GM12892 (cell line): ENCODE results near the gene CCDC116.

Experiments used
- DNase-seq: peaks from one replicate; pipeline ENCODE4 v3.0.0; 2011; ENCODE audit not compliant: insufficient read length
- FAIRE-seq: peaks from 2 replicates; lab custom pipeline; 2011; peaks lifted over from hg19 to GRCh38; lab: Jason Lieb, UNC
- POLR2A ChIP-seq: IDR thresholded peaks from 2 replicates; pipeline ENCODE4 v1.6.1; 2011; ENCODE audit warnings: low read depth, low read length, control low read depth
- POLR2AphosphoS5 ChIP-seq: IDR thresholded peaks from 2 replicates; pipeline ENCODE4 v1.6.1; 2011; ENCODE audit warnings: low read depth, low read length, control low read depth
- TAF1 ChIP-seq: IDR thresholded peaks from 2 replicates; pipeline ENCODE4 v1.6.1; 2011; ENCODE audit warnings: low read depth, mild to moderate bottlenecking, control low read depth, low read length, borderline replicate concordance

Gene CCDC116

GRCh38 chr22:21650823-21651520 is 18.4 kb downstream of the CCDC116 start:
- DNase-seq (no peak), FAIRE-seq (no peak)
- TF ChIP-seq POLR2A (no peak), TAF1 (no peak), POLR2AphosphoS5 (no peak)

- no peak; the same call in 1 of the 2 replicates for TF ChIP-seq POLR2AphosphoS5
- 0 out of 2 replicates have a peak, but pooled peaks have one; percentile 44 for TF ChIP-seq TAF1
- DNase-seq = no peak
- no peak for FAIRE-seq
These were observed 19.0 kb downstream of the CCDC116 start for GRCh38 chr22:21651521-21652009.

DNA sequence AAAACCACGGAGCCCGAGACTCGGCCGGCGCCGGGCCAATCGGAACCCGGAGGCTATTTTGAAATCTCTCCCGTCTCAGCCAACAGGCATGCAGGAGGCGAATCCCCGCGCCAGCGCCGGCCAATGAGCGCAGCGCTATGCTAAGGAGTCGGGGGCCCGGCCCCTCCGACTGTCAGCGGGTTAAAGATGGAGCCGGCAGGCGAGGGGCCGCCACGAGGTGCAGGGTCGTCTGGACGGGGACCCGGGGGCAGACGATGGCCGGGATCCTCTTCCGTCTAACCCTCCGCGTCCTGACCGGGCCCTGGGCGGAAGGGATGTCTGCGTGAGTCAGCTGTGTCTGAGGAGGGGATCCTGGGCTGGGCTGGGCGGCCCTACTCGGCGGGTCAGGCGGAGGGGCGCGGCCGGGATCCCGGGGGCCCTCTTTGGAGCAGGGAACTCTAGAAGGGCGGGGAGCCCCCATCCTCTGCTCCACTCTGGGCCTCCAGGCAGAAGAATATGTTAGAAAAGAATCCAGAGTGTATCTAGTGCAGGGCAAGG is 19.5 kb downstream of the CCDC116 start:
- peak; percentile 74 for FAIRE-seq
- TF ChIP-seq TAF1 (no peak), POLR2A (peak; percentile 84), POLR2AphosphoS5 (peak; percentile 63)
- peak; percentile 97 for DNase-seq

- TF ChIP-seq POLR2AphosphoS5 = no peak; the same call in 1 of the 2 replicates
- TF ChIP-seq TAF1 = no peak
- TF ChIP-seq POLR2A = no peak; the same call in 1 of the 2 replicates
- FAIRE-seq (peak; percentile 9), DNase-seq (peak; percentile 41)
These were observed 20.3 kb downstream of the CCDC116 start for GRCh38 chr22:21652547-21653545.

DNA sequence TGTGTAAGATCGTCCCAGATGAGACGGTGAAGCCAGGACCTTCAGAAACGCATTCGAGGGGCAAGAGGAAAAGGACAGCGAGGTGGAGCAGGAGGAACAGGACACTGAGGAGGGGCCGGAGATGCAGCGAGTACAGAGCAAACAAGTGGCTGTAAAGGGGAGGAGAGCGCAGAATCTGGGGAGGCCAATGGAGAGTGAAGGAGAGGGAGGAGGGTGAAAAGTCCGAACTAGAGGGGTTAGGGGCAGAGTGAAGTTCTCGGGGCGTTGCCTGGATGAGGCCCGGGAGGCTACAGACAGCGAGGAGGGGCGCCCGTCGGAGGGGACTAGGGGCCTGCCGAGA is 24.4 kb downstream of the CCDC116 start:
- TF ChIP-seq POLR2A = no peak
- TF ChIP-seq POLR2AphosphoS5 = no peak
- TF ChIP-seq TAF1 = no peak
- FAIRE-seq = no peak
- DNase-seq = no peak

GRCh38 chr22:21657360-21658032 is 24.9 kb downstream of the CCDC116 start:
- DNase-seq = peak; percentile 99
- TF ChIP-seq TAF1 = no peak
- TF ChIP-seq POLR2AphosphoS5 = peak; percentile 71; the same call in 1 of the 2 replicates
- TF ChIP-seq POLR2A = peak; percentile 62; the same call in 1 of the 2 replicates
- peak; percentile 69 for FAIRE-seq

- FAIRE-seq (no peak), DNase-seq (no peak)
- TF ChIP-seq POLR2AphosphoS5 (no peak), TAF1 (no peak), POLR2A (no peak)
These were observed 27.4 kb downstream of the CCDC116 start for GRCh38 chr22:21659864-21660525.

DNA sequence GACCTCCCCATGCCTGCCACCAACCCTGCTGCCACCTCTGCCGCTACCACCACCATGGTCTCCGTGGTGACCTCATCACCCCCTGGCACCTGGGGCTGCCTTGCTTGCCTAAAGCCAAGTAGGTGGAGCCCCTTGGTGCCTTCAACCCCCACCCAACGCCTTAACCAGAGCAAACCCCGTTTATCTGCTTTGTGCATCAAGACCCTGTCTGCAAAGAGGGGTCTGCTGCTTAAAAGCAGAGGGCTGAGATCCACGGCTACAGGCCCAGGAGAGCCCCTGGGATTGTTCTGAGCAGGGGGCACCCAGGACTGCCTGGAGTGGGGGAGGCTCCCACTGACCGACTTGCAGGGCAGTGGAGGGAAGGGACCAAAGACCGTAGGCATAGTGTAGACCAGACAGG is 28.3 kb downstream of the CCDC116 start:
- TF ChIP-seq POLR2A (no peak), POLR2AphosphoS5 (no peak), TAF1 (no peak)
- DNase-seq (no peak), FAIRE-seq (no peak)

DNA sequence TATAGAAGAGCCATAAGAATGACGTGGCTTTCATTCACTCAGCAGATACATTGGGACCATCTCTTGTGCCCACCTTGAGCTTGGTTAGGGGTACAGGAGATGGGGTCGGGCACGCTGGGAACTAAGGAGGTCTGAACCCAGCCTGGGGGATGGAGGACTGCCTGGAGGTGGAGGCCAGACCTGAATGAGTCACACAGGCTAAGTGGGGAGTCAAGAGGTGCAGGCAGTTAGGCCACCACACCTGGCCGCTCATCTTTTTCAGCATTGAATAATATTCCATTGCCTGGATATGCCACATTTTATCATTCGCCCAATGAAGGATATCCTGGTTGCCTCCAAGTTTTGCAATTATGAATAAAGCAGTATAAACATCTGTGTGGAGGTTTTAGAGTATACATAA is 29.4 kb downstream of the CCDC116 start:
- TF ChIP-seq POLR2AphosphoS5 (no peak), TAF1 (no peak), POLR2A (no peak)
- FAIRE-seq = no peak

DNA sequence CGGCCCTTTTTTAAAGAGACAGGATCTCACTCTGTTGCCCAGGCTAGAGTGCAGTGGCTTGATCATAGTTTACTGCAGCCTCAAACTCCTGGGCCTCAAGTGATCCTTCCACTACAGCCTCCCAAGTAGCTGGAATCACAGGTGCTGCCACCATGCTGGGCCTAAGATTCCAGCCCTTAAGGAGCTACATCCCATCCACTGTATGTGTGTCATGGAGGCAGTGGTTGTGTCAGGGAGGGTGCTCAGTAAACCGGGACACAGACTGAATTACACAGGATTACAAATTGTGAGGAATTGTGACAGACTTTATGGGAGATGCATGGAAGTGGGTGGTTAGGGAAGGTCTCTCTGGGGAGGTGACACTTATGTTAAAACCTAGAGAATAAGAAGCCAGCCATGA is 31.2 kb downstream of the CCDC116 start:
- DNase-seq (no peak), FAIRE-seq (no peak)
- TF ChIP-seq POLR2A (no peak), POLR2AphosphoS5 (no peak), TAF1 (no peak)

More for the DNA sequence above, 29.4 kb downstream of the CCDC116 start:
- no peak for DNase-seq

- TF ChIP-seq POLR2AphosphoS5 = no peak
- no peak for TF ChIP-seq POLR2A
- no peak for DNase-seq
- FAIRE-seq = no peak
These were observed 32.7 kb downstream of the CCDC116 start for GRCh38 chr22:21665047-21665851.
